Panc1 (cell line): ENCODE data around the gene VKORC1.

Experiments
- TCF7L2 ChIP-seq: IDR thresholded peaks from 2 replicates; pipeline ENCODE4 v1.6.1; 2011; ENCODE audit warnings: mild to moderate bottlenecking, low read depth, low read length, inconsistent platforms
- TF ChIP-seq, protein P1 (sequence below): fragments of 450-650 bp; IDR thresholded peaks from 2 replicates; pipeline ENCODE4 v1.5.1; 2017; ENCODE audit warnings: mild to moderate bottlenecking

DNA sequence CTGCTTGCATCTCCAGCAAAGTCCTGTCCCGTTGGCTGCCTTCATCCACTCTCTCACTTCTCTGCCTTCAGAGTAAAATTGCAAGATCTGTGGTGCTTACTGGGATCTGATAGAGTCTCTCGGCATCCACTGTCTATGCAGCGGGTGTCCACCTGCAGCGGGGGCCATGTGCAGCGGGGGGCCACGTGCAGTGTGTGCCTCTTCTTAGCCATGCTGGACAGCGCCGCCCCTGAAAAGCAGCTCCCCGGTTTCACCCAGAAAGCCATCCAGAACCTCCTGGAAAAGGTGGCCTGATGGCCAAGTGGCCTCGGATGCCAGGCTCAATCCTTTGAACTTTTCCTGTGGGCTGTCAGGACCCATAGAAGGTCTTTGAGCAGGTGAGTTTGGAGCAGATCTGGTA is 51.7 kb downstream of the VKORC1 start:
- TF ChIP-seq, protein P1, sequence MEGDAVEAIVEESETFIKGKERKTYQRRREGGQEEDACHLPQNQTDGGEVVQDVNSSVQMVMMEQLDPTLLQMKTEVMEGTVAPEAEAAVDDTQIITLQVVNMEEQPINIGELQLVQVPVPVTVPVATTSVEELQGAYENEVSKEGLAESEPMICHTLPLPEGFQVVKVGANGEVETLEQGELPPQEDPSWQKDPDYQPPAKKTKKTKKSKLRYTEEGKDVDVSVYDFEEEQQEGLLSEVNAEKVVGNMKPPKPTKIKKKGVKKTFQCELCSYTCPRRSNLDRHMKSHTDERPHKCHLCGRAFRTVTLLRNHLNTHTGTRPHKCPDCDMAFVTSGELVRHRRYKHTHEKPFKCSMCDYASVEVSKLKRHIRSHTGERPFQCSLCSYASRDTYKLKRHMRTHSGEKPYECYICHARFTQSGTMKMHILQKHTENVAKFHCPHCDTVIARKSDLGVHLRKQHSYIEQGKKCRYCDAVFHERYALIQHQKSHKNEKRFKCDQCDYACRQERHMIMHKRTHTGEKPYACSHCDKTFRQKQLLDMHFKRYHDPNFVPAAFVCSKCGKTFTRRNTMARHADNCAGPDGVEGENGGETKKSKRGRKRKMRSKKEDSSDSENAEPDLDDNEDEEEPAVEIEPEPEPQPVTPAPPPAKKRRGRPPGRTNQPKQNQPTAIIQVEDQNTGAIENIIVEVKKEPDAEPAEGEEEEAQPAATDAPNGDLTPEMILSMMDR: no peak
- TF ChIP-seq TCF7L2: no peak
